Suprapubic skin (tissue), 4 donors: ENCODE data around the gene GFPT1. TPM values are rescaled to one million over a fixed set of nuclear protein-coding genes. Genes with fewer than 3 reads are reported as not detected.

Source experiments
- DNase-seq, 2 donors: peaks; one replicate each; pipeline ENCODE4 v3.0.0-alpha.2; 2019; ENCODE audit warnings: low spot score in 2 of 2
- H3K27ac ChIP-seq: fragments of 200-600 bp; sonication (generic); one replicate; pipeline ENCODE4 v1.5.1; 2019
- H3K27me3 ChIP-seq: fragments of 200-600 bp; sonication (generic); one replicate; pipeline ENCODE4 v1.5.1; 2019
- H3K36me3 ChIP-seq: fragments of 200-600 bp; sonication (generic); one replicate; pipeline ENCODE4 v1.5.1; 2019
- H3K4me1 ChIP-seq: fragments of 200-600 bp; sonication (generic); one replicate; pipeline ENCODE4 v1.5.1; 2019
- H3K4me3 ChIP-seq: fragments of 200-600 bp; sonication (generic); one replicate; pipeline ENCODE4 v1.5.1; 2019; ENCODE audit warnings: mild to moderate bottlenecking
- H3K9me3 ChIP-seq: fragments of 200-600 bp; sonication (generic); one replicate; pipeline ENCODE4 v1.5.1; 2019
- CTCF ChIP-seq, 2 donors: fragments of 200-600 bp in 1 of 2; fragments of 450-650 bp in 1 of 2; sonication (generic) in 1 of 2; IDR thresholded peaks; one replicate each; pipeline ENCODE4 v1.5.1; 2016 to 2019; ENCODE audit warnings: antibody characterized with exemption in 2 of 2, mild to moderate bottlenecking in 1 of 2, moderate library complexity in 1 of 2
- EP300 ChIP-seq: sonication (generic); formaldehyde crosslinking; IDR thresholded peaks from one replicate; pipeline ENCODE4 v1.6.1; 2017; ENCODE audit warnings: antibody characterized with exemption
- POLR2A ChIP-seq, 2 donors: fragments of 450-650 bp; IDR thresholded peaks; one replicate each; pipeline ENCODE4 v1.6.1; 2017; ENCODE audit warnings: antibody characterized with exemption in 2 of 2, mild to moderate bottlenecking in 2 of 2, moderate library complexity in 2 of 2
- POLR2AphosphoS5 ChIP-seq, 3 donors: sonication (generic); formaldehyde crosslinking; IDR thresholded peaks; one replicate each; pipeline ENCODE4 v1.6.1; 2017; ENCODE audit warnings: antibody characterized with exemption in 3 of 3
- WGBS: methylation state at CpG from one replicate; pipeline ENCODE4 v1.1.5; 2018; 5-methylcytosine and 5-hydroxymethylcytosine counted together
- total RNA-seq, 4 donors: library from RNA; depleted of rRNA; stranded (reverse); fragments of >200 nt; gene quantifications; one replicate each; pipeline ENCODE4 v1.1.0, GENCODE V29; 2016

The GFPT1 gene
- total RNA-seq, 4 donors from 2014 or later, result 10.0 to 17.0 (median 12.7) TPM

GRCh38 chr2:69397234-69397633 lies 10.2 kb upstream of the GFPT1 start:
- no peak for DNase-seq
- Histone ChIP-seq H3K27me3 (no peaks in the 10 kb centered on the region), H3K4me3 (no peak overlapping the region), H3K9me3 (no peaks in the 10 kb centered on the region), H3K27ac (no peak overlapping the region), H3K36me3 (peaks cover 57% of the 10 kb centered on the region), H3K4me1 (no peaks in the 10 kb centered on the region)
- TF ChIP-seq CTCF (IDR thresholded peaks at IDR 0.05) (no peak), POLR2AphosphoS5 (IDR thresholded peaks at IDR 0.05) (no peak), POLR2A (IDR thresholded peaks at IDR 0.05) (no peak)

- Histone ChIP-seq H3K36me3 (peaks cover 44% of the 10 kb centered on the region), H3K27ac (no peak overlapping the region), H3K27me3 (no peaks in the 10 kb centered on the region), H3K4me1 (no peaks in the 10 kb centered on the region), H3K9me3 (no peaks in the 10 kb centered on the region), H3K4me3 (no peak overlapping the region)
- 5% methylated on average over 1 of the region's 1 CpG for WGBS
- no peak for DNase-seq
- no peak for TF ChIP-seq EP300
Observed at GRCh38 chr2:69395866-69396265, 8.8 kb upstream of the GFPT1 start.

GRCh38 chr2:69393963-69394362 lies 6.9 kb upstream of the GFPT1 start:
- no peaks in the 10 kb centered on the region for H3K4me1 ChIP-seq
- H3K9me3 ChIP-seq, result no peaks in the 10 kb centered on the region
- no peak overlapping the region for H3K4me3 ChIP-seq
- no peak for DNase-seq
- no peak for TF ChIP-seq POLR2AphosphoS5 (IDR thresholded peaks at IDR 0.05)
- H3K36me3 ChIP-seq, result peaks cover 27% of the 10 kb centered on the region
- H3K27me3 ChIP-seq, result no peaks in the 10 kb centered on the region
- H3K27ac ChIP-seq, result no peak overlapping the region

GRCh38 chr2:69390471-69390870 lies 3.4 kb upstream of the GFPT1 start:
- 91% methylated on average over 3 of the region's 3 CpGs for WGBS
- TF ChIP-seq POLR2AphosphoS5 (IDR thresholded peaks at IDR 0.05), result no peak
- TF ChIP-seq EP300, result no peak
- TF ChIP-seq CTCF (IDR thresholded peaks at IDR 0.05), result no peak
- TF ChIP-seq POLR2A (IDR thresholded peaks at IDR 0.05), result no peak
- no peak for DNase-seq
- Histone ChIP-seq H3K4me1 (peaks cover 19% of the 10 kb centered on the region), H3K9me3 (no peaks in the 10 kb centered on the region), H3K27ac (no peak overlapping the region), H3K36me3 (peaks cover 6% of the 10 kb centered on the region), H3K27me3 (no peaks in the 10 kb centered on the region), H3K4me3 (no peak overlapping the region)

GRCh38 chr2:69390001-69390400 lies 3.0 kb upstream of the GFPT1 start:
- no peak for TF ChIP-seq POLR2AphosphoS5 (IDR thresholded peaks at IDR 0.05)
- no peak for TF ChIP-seq CTCF (IDR thresholded peaks at IDR 0.05)
- TF ChIP-seq POLR2A (IDR thresholded peaks at IDR 0.05), result no peak
- no peak for TF ChIP-seq EP300
- WGBS, result 59% methylated on average over 3 of the region's 3 CpGs
- Histone ChIP-seq H3K36me3 (peaks cover 6% of the 10 kb centered on the region), H3K27ac (no peak overlapping the region), H3K4me1 (peaks cover 24% of the 10 kb centered on the region), H3K9me3 (no peaks in the 10 kb centered on the region), H3K27me3 (no peaks in the 10 kb centered on the region), H3K4me3 (no peak overlapping the region)
- no peak for DNase-seq

- TF ChIP-seq CTCF (IDR thresholded peaks at IDR 0.05), result no peak
- no peak for TF ChIP-seq POLR2A (IDR thresholded peaks at IDR 0.05)
- TF ChIP-seq POLR2AphosphoS5 (IDR thresholded peaks at IDR 0.05), result no peak
- TF ChIP-seq EP300, result no peak
- Histone ChIP-seq H3K27me3 (no peaks in the 10 kb centered on the region), H3K4me3 (no peak overlapping the region), H3K4me1 (peaks cover 26% of the 10 kb centered on the region), H3K36me3 (peaks cover 1% of the 10 kb centered on the region), H3K9me3 (no peaks in the 10 kb centered on the region), H3K27ac (no peak overlapping the region)
- WGBS, result 70% methylated on average over 3 of the region's 3 CpGs
- no peak for DNase-seq
Observed at GRCh38 chr2:69389271-69389670, 2.2 kb upstream of the GFPT1 start.
